NCI-H1417 treated with DMSO at 0.1 percent for 48 hours (cell line): ENCODE results near the gene ZNF232.
"Not testable (repeated sequence)": the region's sequence is repeated elsewhere in the genome, so short reads cannot be mapped to it uniquely, and the experiment has no call there.

Source experiments
- DNase-seq: peaks from one replicate; lab custom pipeline; 2025; lab: John Stamatoyannopoulos, UW

The ZNF232 gene

DNA sequence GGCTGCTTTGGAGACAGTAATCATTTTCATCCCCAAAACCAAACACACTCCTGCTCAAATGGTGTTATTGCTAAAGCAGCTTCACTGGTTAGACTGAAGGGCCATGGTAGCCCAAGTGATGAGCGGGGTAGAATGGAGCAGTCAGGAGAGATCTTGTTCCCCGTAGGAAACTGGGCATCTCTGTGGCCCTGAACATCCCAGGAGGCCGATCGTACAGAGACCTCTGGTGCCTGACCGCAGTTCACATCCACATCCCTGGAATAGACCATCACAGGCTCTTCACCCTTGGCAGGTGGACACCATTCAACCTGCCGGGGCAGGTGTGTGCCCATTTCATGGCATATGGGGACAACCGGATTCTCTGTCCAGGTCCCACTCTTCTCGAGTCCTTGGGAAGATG is 18.1 kb upstream of the ZNF232 start:
- DNase-seq = not testable (repeated sequence)

GRCh38 chr17:5128905-5129535 is 17.3 kb upstream of the ZNF232 start:
- no peak for DNase-seq

- not testable (repeated sequence) for DNase-seq
These were observed 16.7 kb upstream of the ZNF232 start for GRCh38 chr17:5128387-5128786.

DNA sequence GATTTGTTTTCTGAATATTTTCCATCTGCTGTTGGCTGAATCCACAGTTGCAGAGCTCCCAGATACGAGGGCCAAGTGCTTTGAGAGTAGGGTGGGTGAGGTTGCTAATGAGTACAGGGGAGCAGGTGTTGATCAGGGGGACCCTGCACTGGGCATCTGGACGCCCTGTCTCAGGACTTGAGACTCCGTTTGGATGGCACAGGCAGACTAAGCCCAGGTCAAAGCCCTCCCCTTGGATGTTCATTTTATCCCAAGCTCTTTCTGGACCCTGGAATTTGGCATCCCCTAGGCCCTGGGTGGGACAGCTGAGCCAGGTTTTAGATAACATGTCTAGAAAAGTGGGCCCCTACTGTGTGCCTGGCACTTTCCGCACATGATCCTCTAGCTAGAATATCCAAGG is 16.2 kb upstream of the ZNF232 start:
- DNase-seq = no peak

- no peak for DNase-seq
These were observed 15.2 kb upstream of the ZNF232 start for GRCh38 chr17:5126719-5127488.

GRCh38 chr17:5124896-5125295 is 13.2 kb upstream of the ZNF232 start:
- DNase-seq = not testable (repeated sequence)

- DNase-seq = not testable (repeated sequence)
These were observed 12.6 kb upstream of the ZNF232 start for GRCh38 chr17:5124125-5124760.

- no peak for DNase-seq
These were observed 11.9 kb upstream of the ZNF232 start for GRCh38 chr17:5123343-5124124.

GRCh38 chr17:5122586-5123342 is 11.1 kb upstream of the ZNF232 start:
- no peak for DNase-seq

GRCh38 chr17:5122056-5122455 is 10.4 kb upstream of the ZNF232 start:
- not testable (repeated sequence) for DNase-seq

DNA sequence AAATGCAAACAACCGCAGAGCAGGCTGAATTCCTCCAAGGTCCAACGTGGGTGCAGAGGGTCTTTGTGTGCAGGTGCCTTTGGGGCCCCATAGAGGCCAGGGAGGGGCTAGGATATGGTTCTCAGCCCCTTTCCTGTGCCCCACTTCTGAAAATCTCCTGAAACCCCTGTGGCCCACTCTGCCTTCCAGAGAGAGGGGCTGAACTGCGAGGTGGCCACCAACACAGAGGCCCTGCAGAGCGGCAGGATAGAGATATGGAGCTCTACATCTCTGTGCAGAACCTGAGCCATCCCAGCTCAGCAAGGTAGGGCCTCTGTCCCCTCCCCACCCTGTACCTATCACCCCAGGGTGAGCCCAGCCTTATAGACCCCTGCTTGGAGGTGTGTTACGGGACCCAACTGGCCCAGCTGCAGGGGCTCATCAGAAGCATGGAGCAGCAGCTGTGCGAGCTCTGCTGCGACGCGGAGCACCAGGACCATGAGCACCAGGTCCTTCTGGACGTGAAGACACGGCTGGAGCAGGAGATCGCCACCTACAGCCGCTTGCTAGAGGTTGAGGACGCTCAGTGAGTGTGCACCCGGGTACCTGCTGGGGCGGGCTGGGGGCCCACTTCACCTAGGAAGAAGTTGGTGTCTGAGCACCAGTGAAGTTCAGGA is 9.6 kb upstream of the ZNF232 start:
- no peak for DNase-seq

- not testable (repeated sequence) for DNase-seq
These were observed 8.9 kb upstream of the ZNF232 start for GRCh38 chr17:5120436-5121185.

GRCh38 chr17:5120036-5120435 is 8.4 kb upstream of the ZNF232 start:
- DNase-seq = no peak

- no peak for DNase-seq
These were observed 6.5 kb upstream of the ZNF232 start for GRCh38 chr17:5118219-5118618.

DNA sequence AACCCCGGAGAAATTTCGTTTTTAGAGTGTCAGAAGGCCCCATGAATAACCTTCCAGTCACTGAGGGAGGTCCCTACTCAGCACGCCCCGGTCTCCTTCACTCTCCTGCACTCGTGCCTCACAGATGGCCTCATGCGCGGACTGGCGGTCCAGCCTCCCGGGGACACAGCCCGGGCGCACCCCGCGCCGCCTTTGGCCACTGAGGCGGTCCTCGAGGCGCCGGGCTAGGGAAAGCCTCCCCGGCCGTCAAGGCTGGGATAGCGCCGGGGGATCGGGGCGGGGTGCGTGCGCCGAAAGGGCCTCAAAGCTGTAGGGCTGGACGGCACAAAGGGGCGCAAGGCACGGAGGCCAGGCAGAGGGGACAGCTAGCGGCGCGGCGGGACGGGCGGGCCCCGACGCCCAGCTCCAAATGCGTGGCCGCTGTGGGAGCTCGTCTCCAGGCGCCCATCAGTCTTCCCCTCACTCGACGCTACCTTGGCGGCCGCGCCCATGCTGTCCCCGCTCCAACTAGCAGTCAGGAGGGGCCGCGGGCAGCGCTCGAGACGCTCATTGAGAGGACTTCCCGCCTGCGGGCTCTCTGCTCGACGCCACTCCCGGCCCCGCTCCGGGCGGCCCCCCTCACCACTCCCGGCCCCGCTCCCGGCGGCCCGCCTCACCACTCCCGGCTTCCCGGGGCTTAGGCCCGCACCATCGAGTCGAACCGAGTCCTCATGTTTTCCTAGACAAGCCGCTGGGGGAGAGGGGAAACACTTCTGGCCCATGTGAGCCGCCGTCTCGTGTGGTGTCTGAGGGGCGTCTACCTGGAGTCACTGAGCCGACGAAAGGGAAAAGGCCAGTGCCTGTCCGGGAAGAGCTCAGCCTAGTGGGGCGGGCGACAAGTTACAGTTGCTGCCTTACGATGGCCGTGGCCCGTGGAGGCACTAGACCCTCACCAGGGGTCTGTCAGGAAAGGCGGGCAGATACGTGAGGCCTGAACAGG is 4.3 kb upstream of the ZNF232 start, which contains the start of gene USP6:
TSS of gene USP6 (plus strand) at position 360 of the 979 bp plus-strand sequence. CDS start 14,336 bp downstream, outside the sequence.
- no peak for DNase-seq

GRCh38 chr17:5110816-5111215 is 862 bp downstream of the ZNF232 start:
- no peak for DNase-seq

DNA sequence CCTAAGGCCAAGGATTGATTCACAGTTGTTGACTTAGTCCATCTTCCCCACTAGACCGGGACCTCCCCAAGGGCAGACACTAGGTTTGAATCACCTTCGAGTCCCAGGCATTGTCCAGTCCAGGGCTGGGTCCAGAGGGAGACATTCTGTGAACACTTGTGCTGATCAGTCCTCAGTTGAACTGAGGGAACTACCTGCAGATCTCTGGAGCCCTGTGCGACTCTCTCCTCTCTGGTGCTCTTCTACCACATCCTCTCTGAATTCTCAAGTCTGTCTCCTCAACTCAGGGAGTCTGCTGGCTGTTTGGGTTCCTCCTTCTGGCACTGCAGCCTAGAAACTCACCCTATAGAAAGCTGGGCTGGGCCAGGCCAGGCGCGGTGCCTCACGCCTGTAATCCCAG is 10.8 kb downstream of the ZNF232 start:
- DNase-seq = no peak

DNA sequence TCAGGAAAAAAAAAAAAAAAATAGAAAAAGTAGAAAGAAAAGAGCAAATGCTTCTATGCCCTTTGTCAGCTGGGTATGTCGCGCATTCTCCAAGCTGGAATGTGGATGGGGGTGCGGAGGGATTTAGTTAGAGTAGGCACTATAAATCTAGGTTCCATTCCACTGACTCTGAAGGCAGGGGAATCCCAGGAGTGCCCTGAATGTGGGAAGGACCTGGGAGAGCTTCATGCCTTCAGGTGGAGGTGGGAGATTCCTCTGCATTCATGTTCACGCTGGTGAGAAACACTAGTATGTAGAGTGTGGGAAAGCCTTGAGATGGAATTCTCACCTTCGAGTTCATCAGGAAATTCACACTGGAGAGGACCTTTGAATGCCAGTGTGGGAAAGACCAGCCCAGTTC is 12.4 kb downstream of the ZNF232 start:
- no peak for DNase-seq
